GM03348 (cell line): ENCODE results near the gene CBL.

ENCODE experiments used
- DNase-seq: peaks from one replicate; pipeline ENCODE4 v3.0.0; 2012; ENCODE audit warnings: low spot score

Gene CBL

GRCh38 chr11:119267645-119268044, 61.5 kb downstream of the CBL start:
- no peak for DNase-seq

DNA sequence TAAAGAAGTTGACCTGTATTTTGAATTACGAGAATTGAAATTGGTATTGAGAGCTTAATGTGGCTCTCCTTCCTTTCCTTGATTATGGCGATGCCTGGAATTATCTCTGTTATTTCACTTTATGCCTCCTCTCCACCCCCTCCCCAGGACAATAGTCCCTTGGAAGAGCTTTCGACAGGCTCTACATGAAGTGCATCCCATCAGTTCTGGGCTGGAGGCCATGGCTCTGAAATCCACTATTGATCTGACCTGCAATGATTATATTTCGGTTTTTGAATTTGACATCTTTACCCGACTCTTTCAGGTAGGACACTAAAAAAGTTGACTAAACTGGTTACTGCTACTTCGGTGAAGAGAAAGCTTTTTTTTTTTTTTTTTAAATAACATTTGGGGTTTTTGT, 67.6 kb downstream of the CBL start:
- no peak for DNase-seq

- no peak for DNase-seq
Measured at GRCh38 chr11:119277660-119278059, 71.5 kb downstream of the CBL start.

DNA sequence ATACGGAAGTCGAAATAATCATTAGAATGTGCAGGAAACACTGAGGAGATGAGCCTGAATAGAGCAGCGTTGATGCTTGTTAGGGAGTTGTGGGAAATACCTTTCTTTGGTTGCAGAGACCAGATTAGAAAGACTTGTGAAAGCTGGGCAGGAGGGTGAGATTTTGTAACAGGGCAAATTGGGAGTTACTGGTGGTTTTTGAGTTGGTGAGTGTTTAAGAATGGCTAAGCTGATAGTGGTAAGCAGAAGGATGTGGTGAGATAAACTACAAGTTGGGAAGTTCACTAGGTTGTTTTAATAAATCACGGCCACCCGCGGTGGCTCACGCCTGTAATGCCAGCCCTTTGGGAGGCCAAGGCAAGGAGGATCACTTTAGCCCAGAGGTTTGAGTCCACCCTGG, 76.4 kb downstream of the CBL start:
- no peak for DNase-seq

DNA sequence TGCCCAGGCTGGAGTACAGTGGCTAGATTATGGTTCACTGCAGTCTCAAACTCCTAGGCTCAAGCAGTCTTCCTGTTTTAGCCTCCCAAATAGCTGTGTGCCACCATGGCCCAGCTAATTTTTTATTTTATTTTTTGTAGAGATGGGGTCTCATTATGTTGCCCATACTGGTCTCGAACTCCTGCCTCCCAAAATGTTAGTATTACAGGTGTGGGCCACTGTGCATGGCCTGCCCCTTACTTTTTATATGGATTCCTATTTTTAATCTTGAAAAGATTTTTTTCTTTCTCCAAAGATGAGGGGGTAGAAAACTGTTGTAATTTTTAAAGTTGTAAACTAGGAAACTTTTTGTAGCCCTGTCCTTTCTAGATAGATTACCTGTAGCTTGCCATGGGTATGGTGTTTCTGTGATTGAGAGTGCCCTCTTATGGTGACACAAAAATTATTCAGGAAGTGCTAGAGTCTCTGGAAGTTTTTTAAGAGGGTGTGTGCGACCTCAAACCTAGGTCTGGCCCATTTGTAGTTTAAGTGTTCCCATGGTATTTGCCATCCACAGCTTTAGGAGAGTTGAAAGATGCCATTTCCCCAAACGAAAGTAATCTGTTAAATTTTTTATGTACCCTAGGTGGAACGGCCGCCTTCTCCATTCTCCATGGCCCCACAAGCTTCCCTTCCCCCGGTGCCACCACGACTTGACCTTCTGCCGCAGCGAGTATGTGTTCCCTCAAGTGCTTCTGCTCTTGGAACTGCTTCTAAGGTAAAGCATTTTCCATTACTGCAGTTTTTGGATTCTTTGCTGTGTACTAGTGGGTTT, 78.4 kb downstream of the CBL start:
- peak; percentile 61 for DNase-seq

- DNase-seq: no peak
Measured at GRCh38 chr11:119285431-119285830, 79.3 kb downstream of the CBL start.

DNA sequence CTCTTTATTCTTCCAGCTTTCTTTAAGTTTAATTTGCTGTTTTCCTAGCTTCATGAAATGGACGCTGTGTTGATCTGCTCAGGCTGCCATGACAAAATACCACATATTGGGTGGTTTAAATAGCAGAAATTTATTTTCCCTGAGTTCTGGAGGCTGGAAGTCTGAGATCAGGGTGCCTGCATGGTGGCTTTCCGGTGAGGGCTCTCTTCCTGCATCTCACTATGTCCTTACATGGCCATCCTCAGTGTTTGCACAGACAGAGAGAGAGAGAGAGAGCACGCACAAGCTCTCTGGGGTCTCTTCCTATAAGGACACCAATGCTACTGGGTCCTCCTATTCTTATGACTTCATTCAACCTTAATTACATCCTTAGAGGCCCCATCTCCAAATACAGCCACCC, 82.1 kb downstream of the CBL start:
- DNase-seq: no peak

GRCh38 chr11:119290894-119291497, 84.9 kb downstream of the CBL start:
- DNase-seq: no peak

DNA sequence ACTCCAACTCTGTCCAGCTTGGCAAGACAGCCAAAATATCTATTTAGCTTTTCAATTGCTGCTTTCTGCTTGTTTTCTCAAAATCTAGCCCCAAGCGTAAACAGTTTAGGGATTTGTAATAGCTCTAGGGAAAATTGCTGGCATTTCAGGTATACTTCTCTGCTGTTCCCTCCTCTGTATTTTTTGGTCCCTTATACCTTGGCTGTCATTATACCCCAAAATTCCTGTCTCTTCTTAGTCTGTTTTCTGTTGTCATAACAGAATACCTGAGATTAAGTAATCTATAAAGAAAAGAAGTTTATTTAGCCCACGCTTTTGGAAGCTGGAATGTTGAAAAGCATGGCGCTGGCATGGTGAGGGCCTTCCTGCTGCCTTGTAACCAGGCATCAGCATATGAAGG, 87.3 kb downstream of the CBL start:
- DNase-seq: no peak

DNA sequence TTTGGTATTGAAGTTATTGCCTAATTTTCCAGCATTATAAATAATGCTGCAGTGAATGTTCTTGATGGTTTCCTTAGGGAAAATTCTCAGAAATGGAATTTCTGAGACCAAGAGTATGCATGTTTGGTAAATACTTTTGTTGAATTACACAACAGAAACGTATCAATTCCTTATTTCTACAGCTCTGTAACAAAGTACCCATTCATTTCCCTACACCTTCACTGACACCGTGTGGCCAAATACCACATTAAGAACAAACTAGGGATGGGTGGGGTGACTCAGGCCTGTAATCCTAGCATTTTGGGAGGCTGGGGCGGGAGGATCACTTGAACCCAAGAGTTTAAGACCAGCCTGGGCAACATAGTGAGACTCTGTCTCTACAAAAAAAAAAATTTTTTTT, 89.0 kb downstream of the CBL start:
- no peak for DNase-seq

DNA sequence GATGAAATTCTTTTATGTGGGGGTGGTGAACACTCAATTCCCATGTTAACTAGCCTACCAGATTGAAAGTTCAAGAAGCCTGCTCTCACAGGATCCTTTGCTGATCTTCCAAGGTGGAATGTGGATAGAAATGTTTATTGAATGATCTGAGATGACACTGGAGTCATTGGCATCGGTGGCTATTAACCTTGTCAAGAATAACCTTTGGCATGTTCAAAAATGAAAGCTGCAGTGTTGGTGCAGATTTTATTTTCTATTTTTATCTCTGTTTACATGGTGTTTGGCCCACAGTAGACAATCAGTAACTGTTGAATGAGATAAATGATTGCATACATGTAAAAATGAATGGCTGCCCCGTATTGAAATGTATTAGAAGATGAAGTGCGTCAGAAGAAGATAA, 91.8 kb downstream of the CBL start:
- no peak for DNase-seq

DNA sequence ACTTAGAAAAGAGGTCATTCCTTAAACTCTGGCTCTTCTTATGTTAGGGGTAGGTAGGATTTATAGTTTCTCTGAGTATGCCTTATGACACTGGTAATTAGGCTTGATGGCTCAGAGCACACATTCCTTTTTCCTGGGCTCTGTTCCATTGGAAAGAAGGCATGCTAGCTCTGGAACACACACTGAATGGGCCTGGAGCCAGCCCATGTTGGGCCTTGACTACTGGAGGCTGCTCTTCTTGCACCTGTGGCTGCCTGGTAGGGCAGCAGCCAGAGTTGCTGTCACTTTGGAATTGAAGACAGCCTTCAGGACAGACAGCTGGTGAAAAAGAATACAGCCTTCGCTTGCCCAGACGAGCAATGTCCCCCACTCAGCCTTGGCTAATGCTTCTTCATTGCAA, 92.6 kb downstream of the CBL start:
- no peak for DNase-seq

DNA sequence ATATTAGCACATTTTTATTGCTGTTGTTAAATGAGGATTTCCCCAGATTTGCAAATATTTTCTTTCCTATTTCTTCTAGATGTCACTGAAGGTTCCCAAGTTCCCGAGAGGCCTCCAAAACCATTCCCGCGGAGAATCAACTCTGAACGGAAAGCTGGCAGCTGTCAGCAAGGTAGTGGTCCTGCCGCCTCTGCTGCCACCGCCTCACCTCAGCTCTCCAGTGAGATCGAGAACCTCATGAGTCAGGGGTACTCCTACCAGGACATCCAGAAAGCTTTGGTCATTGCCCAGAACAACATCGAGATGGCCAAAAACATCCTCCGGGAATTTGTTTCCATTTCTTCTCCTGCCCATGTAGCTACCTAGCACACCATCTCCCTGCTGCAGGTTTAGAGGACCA, 93.3 kb downstream of the CBL start:
- no peak for DNase-seq

DNA sequence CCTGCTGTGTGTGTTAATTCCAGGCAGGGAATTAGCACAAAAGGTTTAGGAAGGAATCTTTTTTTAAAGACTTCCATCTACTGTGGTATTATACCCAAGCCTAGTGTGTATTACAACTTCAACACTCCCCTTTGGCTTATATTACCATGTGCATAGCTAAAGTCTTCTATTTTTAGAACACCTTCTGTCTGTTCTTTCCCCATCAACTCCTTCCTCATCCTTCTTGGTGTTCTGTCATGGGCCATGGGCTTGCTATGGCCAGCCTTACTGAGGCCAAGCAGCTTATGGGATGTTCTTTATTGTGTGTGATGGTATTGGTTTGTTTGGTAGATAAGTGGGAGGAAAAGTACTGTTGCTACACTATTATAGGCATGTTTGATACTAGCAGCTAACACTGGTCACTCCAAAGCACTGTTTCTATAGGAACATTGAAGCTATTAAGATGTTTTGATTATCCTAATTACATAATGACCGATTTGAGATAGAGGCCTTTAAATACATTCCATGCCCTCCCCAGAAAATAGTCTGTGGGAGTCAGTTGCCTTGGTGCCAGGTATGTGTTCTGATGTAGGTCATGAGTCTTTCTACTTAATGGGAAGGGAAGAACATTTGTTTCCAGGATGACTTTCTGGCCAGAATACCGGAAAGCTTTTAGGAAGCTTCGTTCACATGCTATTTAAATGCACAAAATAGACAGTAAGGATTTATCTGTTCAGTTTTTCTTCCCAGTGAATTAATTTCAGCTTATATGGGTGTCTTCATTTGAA, 94.2 kb downstream of the CBL start:
- no peak for DNase-seq

DNA sequence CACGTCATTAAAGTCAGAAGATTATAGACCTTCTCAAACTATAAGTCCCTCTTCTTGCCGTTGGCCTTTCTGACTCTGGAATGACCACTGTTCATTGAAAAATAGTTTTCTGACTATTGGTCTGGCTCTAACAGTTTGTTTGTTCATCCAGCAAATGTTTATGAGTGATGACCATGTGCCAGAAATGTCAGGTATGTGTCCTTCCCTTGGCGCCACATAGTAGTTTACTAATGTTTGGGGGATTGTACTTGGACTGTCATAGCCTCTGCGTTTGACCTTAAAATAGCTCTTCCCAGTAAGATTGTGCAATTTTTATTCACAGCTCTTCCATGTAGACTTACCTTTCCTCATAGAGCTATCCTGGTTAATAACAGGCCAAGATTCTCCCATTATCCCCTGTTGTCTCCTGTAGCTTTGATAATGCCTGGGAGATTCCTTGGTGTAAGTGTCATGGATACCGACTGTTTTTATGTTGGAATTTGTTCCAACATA, 97.1 kb downstream of the CBL start:
- DNase-seq: no peak

GRCh38 chr11:119305556-119306372, 99.6 kb downstream of the CBL start:
- no peak for DNase-seq

- DNase-seq: peak; percentile 58
Measured at GRCh38 chr11:119306373-119306890, 100.3 kb downstream of the CBL start.

DNA sequence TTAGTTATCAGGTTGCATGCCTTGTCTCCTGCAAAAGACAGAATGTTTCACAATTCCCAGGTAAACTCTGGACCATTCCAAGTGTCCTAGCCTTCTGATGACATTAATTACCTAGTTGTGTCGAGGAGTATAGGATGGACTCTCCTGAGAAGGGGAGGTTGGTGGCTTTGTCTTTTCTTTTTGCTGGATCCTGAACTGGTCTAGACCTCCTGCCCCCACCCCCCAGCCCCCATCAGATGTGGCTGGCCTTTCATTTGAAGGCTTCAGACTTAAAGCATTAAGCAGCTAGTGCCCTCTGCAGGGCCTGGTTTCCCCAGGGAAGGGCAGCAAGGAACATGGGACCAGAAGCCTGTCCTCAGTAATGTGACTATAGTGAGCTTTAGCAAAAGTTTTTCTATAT, 101.1 kb downstream of the CBL start:
- DNase-seq: no peak

GRCh38 chr11:119307974-119308373, 101.8 kb downstream of the CBL start:
- no peak for DNase-seq

DNA sequence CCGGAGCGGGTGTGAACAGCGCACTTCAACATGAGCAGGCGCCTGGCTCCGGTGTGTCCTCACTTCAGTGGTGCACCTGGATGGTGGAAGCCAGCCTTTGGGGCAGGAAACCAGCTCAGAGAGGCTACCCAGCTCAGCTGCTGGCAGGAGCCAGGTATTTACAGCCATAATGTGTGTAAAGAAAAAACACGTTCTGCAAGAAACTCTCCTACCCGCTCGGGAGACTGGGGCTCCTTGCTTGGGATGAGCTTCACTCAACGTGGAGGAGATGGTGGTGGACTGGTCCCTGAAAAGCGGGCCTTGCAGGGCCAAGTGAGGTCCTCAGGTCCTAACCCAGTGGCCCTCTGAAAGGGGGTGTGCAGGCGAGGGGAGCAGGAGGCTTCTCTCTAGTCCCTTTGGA, 103.3 kb downstream of the CBL start:
- no peak for DNase-seq

DNA sequence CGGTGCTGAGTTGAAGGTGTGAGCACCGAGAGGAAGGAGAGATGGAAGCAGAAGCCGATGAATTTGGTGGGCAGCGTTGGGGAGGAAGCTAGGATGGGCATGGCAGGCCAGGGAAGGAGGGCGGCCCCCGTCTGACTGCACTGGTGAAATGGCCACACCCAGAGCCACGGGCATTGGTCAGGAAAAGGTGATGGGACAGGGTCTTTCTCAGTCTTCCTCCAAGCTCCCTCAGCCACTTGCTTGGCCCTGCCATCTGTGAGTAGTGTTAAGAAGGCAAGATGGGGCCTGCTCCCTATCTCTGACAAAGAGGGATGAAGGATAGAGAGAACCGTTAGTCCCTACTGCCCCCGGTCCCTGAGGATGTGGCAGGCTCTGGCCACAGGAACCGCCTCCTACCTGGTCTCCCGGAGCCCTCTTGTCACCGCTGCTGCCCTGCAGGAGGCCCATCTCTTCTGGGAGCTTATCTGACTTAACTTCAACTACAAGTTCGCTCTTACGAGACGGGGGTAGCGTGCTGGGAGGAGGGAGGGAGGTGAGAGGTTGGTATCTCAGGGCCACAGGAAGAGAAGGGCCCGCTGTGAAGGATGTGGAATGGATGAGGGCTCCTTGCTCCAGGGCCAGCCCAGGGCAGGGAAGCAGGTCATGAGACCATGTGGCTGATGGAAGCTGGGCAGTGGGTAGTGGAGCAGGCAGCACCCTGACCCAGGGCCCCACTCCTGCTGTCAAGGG, 104.0 kb downstream of the CBL start:
- DNase-seq: no peak
